AG09319 (cell line): ENCODE results near the gene LITAFD.
A peak's percentile ranks its signal among the peaks of the same experiment; 100 is the strongest.

ENCODE experiments used
- DNase-seq: peaks from one replicate; pipeline ENCODE4 v3.0.0-alpha.2; 2010; ENCODE audit warnings: low read depth; ENCODE audit errors: extremely low read depth
- TF ChIP-seq, protein P1 (sequence below): IDR thresholded peaks from 2 replicates; pipeline ENCODE4 v1.5.1; 2011; ENCODE audit warnings: low read depth, mild to moderate bottlenecking, inconsistent platforms, low read length, moderate library complexity

The LITAFD gene

DNA sequence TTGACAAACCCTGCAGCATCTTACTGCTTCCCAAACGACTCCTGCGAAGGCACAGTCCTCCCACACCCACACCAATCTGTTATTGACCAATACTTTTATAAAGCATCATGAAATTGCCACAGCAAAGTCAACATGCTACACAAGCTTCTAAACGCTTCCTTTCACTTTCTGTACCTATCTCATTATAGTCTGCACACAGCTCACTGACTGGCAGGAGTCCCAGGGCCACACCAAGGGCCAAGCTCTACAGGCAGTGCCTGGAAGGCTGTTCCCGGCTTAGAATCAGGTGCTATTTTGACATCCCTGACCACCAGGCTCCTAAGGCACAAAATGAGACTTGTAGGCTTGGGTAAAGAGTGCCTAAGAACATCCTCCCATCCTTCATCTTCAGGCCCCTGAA is 42.1 kb downstream of the LITAFD start:
- TF ChIP-seq, protein P1, sequence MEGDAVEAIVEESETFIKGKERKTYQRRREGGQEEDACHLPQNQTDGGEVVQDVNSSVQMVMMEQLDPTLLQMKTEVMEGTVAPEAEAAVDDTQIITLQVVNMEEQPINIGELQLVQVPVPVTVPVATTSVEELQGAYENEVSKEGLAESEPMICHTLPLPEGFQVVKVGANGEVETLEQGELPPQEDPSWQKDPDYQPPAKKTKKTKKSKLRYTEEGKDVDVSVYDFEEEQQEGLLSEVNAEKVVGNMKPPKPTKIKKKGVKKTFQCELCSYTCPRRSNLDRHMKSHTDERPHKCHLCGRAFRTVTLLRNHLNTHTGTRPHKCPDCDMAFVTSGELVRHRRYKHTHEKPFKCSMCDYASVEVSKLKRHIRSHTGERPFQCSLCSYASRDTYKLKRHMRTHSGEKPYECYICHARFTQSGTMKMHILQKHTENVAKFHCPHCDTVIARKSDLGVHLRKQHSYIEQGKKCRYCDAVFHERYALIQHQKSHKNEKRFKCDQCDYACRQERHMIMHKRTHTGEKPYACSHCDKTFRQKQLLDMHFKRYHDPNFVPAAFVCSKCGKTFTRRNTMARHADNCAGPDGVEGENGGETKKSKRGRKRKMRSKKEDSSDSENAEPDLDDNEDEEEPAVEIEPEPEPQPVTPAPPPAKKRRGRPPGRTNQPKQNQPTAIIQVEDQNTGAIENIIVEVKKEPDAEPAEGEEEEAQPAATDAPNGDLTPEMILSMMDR: no peak
- DNase-seq: no peak

DNA sequence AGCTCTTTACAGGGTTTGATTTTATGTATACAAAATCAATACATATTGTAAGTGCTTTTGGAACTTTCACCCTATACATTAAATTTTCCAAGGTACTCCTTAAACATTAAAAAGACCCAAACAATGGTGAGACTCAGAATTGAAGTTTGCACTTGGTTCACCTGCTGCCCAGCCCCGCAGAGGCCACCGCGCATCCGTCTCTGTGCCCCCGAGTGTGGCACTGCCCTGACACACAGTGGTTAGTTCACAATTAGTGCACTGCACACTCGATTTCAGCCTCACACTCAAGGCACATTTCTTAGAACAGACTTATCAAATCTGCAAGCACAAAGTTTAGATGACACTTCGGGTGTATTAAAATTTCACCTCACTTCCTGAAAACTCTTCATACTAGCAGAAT is 43.3 kb downstream of the LITAFD start:
- TF ChIP-seq, protein P1: no peak
- no peak for DNase-seq

DNA sequence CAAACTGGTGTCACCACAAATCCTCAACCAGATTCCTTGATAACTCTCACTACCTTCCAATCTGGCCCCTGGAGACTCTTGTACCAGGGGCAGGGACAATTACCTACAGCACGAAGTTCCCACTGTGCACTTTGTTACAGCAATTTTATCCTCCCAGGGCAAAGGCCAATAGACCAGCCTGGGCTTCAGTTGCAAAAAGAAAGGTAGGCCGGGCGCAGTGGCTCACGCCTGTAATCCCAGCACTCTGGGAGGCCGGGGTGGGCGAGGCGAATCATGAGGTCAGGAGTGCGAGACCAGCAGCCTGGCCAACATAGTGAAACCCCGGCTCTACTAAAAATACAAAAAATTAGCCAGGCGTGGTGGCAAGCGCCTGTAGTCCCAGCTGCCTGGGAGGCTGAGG is 44.7 kb downstream of the LITAFD start:
- DNase-seq: no peak
- TF ChIP-seq, protein P1: no peak

DNA sequence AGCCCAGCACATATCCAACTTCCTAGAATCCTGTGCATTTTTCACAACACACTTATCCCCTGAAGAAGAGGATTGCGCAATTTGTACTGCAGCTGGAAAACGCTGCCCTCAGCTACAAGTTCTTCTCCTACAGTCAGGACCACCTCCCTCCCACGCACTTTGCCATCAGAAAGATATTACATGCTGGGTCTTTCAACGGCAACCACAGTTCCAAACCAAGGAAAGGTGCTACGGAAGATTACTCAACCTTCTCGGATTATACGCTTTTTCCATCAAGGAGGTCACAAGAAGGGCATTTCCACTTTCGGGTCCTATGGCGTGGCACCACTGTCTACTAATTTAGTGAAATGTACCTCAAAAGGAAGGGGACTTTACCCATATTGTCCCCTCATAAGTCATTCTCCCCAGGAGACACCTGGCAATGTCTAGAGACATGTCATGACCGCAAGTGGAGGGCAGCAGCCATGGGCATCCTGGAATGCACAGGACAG is 46.4 kb downstream of the LITAFD start:
- TF ChIP-seq, protein P1: no peak
- no peak for DNase-seq

DNA sequence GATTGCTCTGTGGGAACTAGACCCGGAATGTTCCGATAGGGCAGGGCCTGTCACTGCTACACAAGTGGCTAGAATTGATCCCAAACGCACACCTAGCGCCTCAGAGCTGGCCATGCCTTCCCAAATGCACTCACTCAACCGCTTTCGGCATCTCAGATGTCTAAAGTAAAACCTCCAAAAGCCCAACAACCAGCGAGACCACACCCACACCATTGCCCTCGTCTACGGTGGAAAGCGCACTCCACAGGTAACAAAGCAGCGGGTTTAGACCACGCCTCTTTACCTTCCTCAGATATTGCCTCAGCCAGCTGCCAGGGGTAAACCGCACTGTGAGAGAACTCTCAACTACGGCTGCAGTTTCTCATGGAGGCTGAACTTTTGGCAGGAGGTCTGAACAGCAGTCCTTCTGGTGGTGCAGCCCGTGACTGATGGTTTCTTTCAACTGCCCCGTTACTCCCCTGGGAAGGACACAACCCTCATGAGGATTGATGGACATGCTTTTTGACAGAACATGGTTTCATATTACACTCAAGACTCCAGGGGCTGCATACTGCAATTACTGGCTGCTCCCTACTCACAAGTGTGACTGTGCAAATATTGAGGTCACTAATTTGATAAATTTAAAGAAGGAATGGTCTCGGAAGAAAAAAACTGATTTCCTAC is 47.1 kb downstream of the LITAFD start:
- no peak for DNase-seq
- TF ChIP-seq, protein P1: no peak

DNA sequence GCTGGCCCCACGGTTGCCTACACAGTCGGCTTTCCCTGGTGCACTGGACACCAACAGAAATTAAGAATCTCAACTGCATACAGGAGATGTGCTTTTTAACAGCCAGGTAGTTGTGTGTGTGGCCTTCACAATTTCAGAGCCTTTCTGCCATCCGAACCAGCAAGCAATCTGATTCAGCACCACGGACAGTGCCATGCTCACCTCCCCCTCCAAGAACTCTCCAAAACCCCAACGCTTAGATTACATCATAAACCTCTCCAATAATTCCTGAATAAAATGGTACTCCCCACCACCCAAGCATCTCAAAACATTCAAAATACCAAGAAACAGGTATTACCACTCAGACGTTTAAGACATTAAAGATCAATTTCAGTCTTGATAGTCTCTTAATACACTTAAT is 49.7 kb downstream of the LITAFD start:
- TF ChIP-seq, protein P1: no peak
- peak; percentile 11 for DNase-seq

DNA sequence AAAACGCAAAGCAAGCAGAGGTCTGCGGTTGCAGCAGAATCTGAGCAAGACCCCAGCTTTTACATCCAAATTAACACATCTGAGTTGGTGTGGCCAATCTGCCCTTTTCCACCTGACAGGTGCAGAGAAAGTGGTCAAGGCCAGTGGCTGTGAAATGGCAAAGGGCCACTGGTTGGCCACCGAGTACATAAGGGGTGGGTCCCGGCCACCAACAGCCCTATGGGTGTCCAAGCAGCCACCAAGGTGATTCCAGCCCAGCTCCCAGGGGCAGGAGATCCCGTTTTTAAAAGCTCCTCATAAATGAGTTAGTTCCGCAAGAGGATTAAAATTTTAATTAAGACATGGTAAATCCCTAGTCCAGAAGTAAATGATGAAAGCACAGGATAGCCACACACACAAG is 52.5 kb downstream of the LITAFD start:
- TF ChIP-seq, protein P1: no peak
- DNase-seq: no peak
